HG02840 (cell line): ENCODE results near the gene PMFBP1.

ENCODE experiments used
- ATAC-seq: cut with Tn5 transposase; IDR thresholded peaks from one replicate; pipeline ENCODE4 v1.9.1; 2021; ENCODE audit warnings: mild to moderate bottlenecking, moderate library complexity, moderate number of reproducible peaks; ENCODE audit not compliant: unreplicated experiment, low FRiP score

Gene PMFBP1, protein sequence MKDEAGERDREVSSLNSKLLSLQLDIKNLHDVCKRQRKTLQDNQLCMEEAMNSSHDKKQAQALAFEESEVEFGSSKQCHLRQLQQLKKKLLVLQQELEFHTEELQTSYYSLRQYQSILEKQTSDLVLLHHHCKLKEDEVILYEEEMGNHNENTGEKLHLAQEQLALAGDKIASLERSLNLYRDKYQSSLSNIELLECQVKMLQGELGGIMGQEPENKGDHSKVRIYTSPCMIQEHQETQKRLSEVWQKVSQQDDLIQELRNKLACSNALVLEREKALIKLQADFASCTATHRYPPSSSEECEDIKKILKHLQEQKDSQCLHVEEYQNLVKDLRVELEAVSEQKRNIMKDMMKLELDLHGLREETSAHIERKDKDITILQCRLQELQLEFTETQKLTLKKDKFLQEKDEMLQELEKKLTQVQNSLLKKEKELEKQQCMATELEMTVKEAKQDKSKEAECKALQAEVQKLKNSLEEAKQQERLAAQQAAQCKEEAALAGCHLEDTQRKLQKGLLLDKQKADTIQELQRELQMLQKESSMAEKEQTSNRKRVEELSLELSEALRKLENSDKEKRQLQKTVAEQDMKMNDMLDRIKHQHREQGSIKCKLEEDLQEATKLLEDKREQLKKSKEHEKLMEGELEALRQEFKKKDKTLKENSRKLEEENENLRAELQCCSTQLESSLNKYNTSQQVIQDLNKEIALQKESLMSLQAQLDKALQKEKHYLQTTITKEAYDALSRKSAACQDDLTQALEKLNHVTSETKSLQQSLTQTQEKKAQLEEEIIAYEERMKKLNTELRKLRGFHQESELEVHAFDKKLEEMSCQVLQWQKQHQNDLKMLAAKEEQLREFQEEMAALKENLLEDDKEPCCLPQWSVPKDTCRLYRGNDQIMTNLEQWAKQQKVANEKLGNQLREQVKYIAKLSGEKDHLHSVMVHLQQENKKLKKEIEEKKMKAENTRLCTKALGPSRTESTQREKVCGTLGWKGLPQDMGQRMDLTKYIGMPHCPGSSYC

DNA sequence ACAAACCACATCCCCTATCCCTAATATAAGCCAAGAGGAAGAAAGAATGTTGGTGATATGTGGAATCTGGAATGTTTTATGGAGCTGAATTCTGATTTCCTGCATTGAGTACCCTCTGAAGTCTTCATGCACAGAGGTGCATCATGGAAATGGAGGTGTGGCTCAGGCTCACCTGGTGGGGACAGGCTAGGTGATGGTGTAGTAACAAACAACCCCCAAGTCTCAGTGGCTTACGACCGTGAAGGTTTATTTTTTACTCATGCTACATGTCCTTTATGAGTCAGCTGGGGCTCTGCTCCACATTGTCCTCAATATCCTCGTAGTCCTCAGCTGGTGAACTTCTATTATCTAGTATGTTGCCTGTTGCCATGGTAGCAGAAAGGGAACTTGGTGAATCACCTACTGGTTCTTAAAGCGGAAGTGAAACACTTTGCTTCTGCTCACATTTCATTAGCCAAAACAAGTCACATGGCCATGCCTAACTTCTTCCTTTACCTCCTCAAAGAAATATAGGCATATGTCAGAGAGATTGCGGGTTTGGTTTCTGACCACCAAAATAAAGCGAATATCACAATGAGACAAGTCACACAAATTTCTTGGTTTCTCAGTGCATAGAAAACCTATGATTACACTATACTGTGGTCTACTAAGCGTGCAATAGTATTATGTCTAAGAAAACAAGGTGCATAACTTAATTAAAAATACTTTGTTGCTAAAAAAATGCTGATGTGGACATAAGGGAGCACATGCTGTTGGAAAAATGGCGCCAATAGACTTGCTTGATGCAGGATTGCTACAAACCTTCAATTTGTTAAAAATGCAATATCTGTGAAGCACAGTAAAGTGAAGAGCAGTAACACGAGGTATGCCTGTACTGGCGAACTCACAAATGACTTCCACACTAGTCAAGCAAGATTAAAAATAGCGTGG, at the start of gene PMFBP1:
PMFBP1 (minus strand) TSS at position 51 of the 930 bp plus-strand sequence. CDS start 947 bp downstream, outside the sequence.
- ATAC-seq: peak; percentile 97

DNA sequence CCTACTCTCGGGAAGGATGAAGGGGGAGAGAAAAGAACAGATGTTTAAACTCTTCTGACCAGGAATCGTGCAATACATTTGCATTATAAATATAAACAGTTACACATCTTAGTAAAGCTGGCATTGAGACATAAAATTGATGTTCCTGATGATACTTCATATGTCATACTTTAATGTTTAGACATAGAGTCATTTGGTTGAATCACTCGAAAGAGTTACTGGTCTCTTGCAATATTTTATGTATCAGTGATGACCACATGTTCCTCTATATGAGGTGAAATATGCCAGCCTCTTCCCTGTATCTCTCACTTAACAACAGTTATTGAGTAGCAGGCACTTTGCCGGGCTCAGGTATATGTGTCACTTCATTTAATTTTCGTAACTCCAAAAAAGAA, 49.7 kb upstream of the PMFBP1 start:
- ATAC-seq: no peak

DNA sequence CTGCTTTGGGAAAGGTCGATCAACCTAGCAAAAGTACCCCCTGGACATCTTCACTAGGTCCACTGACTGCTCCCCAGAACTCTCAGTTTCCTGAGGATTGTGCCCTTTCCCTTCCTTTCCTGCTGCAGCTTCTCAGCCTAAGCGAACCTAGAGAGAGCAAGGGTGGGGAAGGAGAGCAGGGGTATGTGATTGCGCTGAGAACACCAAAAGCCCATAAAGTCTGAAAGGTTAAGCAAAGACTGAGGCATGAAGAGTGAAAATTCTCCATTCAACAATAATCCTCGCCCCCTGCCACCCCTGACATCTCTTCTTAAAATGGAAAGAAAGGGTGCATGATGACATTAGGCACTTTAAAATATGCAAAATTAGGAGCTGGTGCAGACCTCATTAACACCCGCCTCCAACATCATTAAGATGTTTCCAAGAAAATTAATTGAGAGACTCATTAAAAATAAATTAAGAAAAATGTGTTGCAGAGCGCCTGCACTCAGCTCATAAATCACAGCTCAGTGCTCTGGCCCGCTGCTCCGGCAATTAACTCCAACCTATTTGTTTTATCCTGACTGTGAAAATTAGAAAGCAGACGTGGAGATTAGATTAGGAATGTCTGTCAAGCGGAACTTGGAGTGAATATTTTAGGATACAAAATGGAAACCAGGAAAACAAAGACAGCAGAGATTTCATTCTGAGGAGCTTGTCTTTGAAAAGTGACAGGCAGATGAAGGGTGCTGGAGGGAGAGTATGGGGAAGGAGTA, 49.1 kb upstream of the PMFBP1 start:
- no peak for ATAC-seq

DNA sequence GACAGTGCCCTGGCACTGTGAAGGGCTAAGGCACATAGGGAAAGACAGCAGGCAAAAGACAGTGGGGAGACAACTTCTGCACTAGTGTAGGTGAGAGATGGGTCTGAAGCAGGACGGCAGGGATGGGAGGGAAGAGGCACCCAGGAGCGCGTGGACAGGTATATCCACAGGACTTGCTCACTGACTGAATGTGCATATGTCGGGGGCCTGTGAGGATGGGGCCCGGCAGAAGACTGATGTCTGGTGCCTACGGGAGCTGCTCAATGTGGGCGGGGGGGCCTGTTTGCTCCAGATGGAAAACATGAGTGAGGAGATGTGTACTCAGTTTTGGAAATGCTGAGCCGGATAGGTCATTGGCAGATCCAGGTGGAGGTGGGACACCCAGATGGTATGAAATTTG, 47.3 kb upstream of the PMFBP1 start:
- ATAC-seq: no peak

DNA sequence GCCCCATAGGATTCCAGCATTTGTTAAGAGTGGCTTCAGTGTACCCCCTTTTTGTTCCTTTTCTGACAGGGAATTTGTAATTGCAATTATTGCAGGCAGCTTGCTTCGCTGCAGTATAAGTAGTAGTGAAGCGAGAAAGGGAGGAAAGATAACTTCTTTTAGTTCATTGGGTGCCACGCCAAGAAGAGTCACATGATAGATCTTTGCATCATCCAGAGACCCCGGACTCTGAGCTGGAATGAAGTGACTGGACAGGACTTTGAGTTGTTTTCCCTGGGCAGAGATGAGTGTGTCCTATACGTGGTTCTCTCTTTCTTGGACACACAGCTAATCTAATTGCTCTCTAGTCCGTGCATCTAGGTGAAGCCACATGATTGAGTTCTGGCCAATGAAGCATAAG, 44.8 kb upstream of the PMFBP1 start:
- no peak for ATAC-seq

DNA sequence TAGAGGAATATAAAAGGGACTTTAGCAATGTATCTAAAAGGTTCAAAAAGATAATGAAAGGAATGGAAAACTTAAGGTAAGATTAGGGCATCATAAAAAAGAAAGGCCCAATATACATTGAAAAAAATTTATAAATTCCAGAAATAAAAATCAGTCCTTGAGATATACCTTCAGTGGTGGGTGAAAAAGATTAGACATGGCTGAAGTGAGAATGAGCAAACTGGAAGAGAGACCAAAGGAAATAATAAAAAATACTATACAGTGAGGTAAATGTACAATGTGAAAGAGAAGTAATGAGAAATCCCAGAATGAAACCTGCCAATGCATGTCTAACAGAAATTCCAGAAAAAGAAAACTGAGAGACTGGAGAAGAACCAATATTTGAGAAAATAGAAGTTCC, 42.9 kb upstream of the PMFBP1 start:
- ATAC-seq: no peak

DNA sequence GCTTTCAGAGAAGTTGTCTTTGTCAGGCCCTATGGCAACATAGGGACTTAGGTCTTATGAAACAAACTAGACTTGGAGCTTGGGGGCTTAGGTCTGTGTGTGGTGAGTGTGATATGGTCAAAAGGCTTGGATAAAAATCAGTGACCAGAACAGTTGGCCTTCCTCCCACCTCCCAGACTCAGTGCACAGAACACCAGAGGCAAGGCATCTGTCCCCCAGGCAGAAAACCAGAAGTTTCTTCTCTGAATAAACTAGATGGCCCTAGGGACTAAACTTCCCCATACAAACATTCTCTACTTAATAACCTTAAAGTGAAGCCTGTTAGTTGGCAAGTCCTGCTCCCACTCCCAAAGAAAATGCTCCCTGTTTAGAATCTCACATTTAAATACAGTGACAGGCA, 39.2 kb upstream of the PMFBP1 start:
- no peak for ATAC-seq

DNA sequence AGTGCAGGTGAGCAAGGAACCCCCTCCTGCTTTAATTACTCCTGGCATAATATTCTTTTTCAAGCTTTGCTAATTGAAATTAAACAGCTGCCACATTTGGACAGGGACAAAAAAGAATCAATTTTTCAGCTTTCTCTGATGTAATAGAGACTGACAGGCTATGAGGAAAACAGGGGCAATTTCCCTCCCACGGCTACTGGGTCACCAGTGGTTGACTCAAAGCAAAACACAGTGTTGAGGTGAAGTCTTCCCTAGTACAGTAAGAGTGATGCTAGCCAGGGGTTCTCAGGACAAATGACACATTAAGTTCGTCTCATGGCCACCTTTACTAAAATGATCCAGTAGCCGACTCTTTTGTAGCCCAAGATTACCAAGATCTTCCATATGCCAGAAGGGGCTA, 38.6 kb upstream of the PMFBP1 start:
- no peak for ATAC-seq

DNA sequence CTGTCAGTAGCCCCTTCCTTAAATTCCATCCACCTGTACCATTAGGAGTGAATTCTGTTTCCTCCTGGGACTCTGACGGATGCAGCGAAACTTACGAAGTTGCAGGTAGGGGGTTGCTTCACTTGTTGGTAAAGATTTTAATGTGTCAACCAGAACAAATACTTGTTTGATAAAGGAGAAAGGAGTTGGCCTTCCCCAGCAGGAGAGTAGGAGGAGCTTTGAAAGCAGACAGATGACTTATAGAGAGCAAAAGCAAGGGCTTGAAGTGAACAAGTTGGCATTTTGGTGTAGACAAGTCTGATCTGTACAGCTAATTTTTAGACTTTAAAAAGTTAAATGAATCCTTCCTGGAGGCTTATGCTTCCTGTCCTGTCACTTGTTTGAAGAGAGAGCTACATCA, 38.1 kb upstream of the PMFBP1 start:
- no peak for ATAC-seq

DNA sequence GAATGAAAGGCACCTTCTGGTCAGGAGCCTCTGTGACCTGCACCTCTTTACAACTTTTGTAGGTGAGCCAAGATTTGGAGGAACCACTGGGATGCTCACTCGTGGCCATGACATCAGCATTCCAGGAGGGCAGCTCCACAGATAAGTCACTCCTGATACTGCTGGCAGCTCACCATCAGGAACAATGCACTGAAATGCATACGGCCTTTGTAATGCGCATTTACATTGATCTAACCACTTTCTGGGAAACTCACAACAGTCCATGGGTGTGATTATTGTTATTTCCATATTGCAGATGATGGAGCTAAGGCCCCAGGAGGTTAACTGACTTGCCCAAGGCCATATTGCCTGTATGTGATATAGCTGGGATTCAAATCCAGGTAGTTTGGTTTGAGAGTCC, 34.3 kb upstream of the PMFBP1 start:
- no peak for ATAC-seq

DNA sequence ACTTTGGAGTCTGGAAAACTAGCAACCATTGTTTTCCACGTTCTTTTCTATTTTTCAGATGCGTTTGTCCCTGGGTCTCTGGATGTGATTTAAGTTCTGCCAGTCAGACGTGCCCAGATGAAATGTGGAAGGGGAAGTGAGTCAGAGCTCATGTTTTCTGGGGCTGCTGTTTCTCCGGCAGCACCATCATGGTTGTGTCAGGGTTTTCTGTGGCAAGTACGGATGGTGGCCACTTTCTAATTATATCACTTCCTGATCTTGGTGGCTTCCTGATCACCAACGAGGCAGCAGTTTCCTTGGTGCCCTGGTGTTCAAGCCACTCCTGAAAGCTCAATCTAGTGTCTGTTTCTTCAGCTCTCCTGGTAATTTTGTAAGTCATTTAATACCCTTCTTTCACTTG, 31.4 kb upstream of the PMFBP1 start:
- no peak for ATAC-seq

DNA sequence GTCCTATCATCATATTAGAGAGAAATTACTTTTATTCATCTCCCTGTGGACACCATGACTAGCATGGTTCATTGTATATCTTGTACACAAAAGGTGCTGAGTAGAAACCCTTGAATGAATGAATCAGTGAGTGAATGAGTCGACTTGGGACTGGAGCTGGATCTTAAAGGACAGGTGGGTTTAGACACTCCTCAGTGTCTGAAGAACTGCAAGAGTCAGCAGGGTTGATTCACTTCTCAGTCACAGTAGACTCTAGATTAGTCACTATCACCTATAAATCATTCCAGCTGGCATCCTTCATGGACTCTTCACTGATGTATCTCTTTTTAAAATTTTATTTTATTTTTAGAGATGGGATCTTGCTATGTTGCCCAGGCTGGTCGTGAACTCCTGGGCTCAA, 30.1 kb upstream of the PMFBP1 start:
- ATAC-seq: no peak

DNA sequence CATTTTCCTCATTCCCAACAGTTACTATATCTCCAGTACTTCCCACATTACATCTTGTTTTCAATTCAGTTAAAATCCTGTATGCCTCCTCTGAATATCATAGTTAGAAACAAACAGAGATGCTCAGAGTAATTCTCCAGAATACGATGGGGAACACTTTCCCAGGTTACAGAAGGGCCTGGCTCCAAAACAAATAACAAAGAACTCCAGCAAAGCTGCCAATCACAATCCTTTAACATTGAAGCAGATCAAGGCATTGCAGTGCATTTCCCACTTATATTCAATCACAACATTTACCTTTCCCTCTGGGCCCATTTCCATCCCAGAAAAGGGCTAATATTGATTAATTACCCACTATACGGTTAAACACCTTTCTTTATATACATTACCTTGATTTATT, 29.4 kb upstream of the PMFBP1 start:
- ATAC-seq: no peak

DNA sequence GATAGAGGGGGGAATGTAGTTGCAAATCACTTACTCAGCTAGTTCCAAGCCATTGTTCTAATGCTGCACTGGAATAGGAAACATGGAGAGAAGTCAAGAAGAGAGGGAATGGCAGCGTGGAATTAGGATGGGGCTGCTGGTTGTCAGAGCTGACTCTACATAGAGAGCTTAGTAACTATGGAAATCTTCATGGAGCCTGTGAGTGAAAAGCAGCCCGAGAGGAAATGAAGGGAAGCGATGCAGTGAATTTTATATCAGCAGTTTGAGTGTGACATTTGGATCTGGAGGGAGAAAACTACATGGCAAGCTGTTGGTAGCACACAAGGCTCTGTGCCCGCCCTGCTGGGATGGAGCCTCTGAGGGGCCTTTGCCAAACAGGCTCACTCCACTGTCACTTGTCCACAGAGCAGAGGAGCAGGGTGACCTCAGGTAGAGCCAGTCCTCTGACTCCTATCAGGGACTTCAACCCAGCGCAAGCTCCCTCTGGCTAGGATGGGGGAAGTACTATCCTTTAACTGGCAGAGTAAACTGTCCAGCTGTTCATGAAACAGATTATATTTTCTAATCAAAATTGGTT, 27.9 kb upstream of the PMFBP1 start:
- no peak for ATAC-seq

DNA sequence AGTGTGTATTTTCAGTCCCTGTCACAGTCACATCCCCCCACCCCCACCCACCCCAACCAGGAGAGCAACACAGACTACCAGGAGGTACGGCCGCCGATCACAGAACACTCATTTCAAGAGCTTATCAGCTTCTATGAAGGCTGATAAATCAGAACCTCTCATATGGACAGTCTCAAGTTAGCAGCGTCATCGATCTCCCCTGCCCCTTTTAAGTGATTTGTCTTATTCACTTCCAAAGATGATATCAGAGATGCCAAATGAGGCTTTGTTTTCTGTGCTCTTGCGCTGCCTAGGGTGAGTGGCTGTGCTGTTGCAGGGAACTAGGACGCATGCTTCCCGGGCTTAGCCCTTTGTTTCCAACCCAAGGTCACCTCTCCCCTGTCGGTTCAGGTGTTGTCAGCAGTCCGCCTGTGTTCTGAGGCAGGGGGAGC, 26.8 kb upstream of the PMFBP1 start:
- ATAC-seq: no peak

DNA sequence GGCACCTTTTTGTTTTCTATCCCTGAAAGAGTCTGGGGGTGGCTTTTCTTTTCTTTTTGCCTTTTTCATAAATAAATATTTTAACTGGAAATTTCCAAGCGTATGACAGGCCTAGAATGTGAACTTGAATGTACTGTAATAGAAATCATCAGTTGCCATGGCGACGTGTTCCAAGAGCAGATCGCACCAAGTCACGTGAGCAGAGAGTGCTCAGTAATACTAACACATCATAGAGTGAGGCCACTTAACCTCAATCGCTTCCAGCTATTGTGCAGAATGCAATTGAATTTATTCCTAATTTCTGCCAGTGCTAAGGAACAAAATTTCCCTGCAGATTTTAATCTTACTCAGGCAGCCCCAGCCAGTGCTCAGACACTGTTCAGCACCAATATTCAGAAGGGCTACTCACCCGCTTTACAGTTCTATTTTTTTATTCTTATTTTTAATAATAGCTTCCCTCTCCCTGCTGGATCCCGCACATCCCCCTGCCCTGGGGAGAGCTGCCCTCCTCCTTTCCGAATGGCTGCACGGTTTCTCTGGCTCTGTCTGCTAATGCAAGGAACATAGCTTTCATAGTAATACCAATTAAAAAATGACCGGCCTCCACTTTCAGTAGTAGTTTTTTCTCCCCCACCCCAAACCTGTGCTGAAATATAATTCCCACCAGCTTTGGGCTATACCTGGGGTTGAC, 26.2 kb upstream of the PMFBP1 start:
- ATAC-seq: no peak

DNA sequence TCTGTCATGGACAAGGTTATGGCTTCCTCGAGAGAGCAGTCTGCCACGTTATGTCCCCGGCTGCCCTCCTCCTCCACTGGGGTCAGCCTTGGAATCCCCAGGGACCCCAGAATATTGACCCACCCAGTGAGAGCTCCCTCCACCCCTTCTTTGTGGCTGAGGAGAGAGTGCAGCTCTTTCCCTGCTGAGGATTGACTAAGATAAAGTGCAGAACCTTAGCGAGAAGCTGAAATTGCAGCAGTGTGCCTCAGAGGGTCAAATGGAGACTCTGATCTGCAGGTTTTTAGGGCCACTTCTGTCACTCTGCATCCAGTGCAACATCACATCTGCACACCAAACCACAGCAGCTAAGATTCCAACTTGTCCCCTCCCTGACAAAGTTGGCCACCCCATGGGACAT, 25.6 kb upstream of the PMFBP1 start:
- ATAC-seq: no peak

DNA sequence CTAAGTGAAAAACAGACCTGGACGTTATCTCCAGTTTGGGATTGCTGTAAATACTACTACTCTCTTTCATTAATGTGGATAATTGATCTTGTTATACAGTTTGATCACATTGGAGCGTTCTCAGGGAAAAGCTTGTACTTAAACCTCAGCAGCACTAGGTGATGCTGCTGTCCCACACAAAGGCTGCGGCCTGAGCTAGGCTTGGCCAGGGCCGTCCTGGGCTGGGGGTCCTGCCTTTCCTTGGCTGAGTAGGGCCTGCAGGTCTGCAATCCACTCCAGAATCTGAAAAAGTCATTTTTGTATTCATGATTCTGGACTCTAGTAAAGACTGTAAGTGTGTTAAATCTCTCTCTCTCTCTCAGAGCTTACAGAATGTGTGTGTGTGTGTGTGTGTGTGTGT, 23.7 kb upstream of the PMFBP1 start:
- ATAC-seq: no peak

DNA sequence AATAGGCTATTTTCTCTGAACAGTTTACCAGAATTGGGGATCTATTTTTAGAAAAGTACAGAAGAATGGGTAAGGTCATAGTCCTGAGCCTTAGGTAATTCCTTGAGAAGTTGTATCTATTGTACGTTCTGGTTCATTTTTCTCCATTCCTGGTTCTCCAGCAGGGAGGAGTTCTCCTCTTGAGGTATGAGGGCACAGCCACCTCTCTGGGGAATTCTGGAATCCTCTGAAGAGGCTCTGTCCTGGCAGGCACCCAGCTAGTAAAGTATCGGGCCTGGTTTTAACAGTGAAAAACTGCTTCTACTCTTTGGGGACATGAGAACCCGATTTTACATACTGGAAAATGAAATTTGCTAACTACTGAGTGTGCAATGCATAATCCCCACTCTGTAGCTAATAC, 19.6 kb upstream of the PMFBP1 start:
- no peak for ATAC-seq
